HUES48 (cell line): ENCODE measurements around the gene SLC6A1.

Experiments
- H3K27ac ChIP-seq: one replicate; pipeline ENCODE4 v1.7.0; 2013; ENCODE audit warnings: low read depth, low read length, inconsistent platforms
- H3K27me3 ChIP-seq: 2 replicates; pipeline ENCODE4 v1.6.1; 2013; ENCODE audit warnings: mild to moderate bottlenecking, low read length; ENCODE audit not compliant: control insufficient read depth, insufficient read depth
- H3K36me3 ChIP-seq: 2 replicates; pipeline ENCODE4 v1.6.1; 2013; ENCODE audit warnings: low read length; ENCODE audit not compliant: control insufficient read depth, insufficient read depth
- H3K4me1 ChIP-seq: 2 replicates; pipeline ENCODE4 v1.6.1; 2013; ENCODE audit warnings: mild to moderate bottlenecking, low read length; ENCODE audit not compliant: control insufficient read depth, insufficient read depth
- H3K4me3 ChIP-seq: 2 replicates; pipeline ENCODE4 v1.5.1; 2013; ENCODE audit warnings: mild to moderate bottlenecking, low read depth, low read length
- H3K9ac ChIP-seq: 2 replicates; pipeline ENCODE4 v1.6.1; 2013; ENCODE audit warnings: mild to moderate bottlenecking, low read depth, low read length, moderate library complexity
- H3K9me3 ChIP-seq: 2 replicates; pipeline ENCODE4 v1.6.1; 2013; ENCODE audit warnings: low read length; ENCODE audit not compliant: control insufficient read depth, insufficient read depth

SLC6A1 gene

GRCh38 chr3:11021611-11022011 is 29.1 kb downstream of the SLC6A1 start:
- no peak overlapping the region for H3K4me3 ChIP-seq
- H3K9me3 ChIP-seq: peaks cover 5% of the 10 kb centered on the region
- H3K9ac ChIP-seq: no peak overlapping the region
- H3K4me1 ChIP-seq: no peaks in the 10 kb centered on the region
- no peaks in the 10 kb centered on the region for H3K36me3 ChIP-seq
- H3K27ac ChIP-seq: no peak overlapping the region
- no peaks in the 10 kb centered on the region for H3K27me3 ChIP-seq

DNA sequence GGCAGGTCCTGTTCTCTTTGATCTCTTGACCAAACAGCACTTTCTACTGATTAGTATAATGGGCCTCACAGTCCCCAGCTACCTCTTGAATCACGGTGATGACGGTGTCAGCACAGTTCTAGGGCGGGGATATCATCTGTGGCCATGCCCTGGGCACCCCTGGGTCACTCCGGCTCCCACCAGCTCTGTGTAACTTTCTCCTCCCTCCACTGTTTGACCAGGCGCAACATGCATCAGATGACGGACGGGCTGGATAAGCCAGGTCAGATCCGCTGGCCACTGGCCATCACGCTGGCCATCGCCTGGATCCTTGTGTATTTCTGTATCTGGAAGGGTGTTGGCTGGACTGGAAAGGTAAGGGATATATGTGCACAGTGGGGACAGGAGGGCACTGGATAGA is 29.6 kb downstream of the SLC6A1 start:
- Histone ChIP-seq H3K36me3 (no peaks in the 10 kb centered on the region), H3K9ac (no peak overlapping the region), H3K4me3 (no peak overlapping the region), H3K9me3 (peaks cover 6% of the 10 kb centered on the region), H3K27ac (no peak overlapping the region), H3K27me3 (no peaks in the 10 kb centered on the region), H3K4me1 (no peaks in the 10 kb centered on the region)

- Histone ChIP-seq H3K27me3 (no peaks in the 10 kb centered on the region), H3K9ac (no peak overlapping the region), H3K36me3 (no peaks in the 10 kb centered on the region), H3K27ac (no peak overlapping the region), H3K9me3 (peaks cover 6% of the 10 kb centered on the region), H3K4me1 (no peaks in the 10 kb centered on the region), H3K4me3 (no peak overlapping the region)
Observed at GRCh38 chr3:11024181-11024580, 31.6 kb downstream of the SLC6A1 start.

- Histone ChIP-seq H3K27me3 (no peaks in the 10 kb centered on the region), H3K4me3 (no peak overlapping the region), H3K36me3 (no peaks in the 10 kb centered on the region), H3K9ac (no peak overlapping the region), H3K4me1 (no peaks in the 10 kb centered on the region), H3K9me3 (peaks cover 6% of the 10 kb centered on the region), H3K27ac (no peak overlapping the region)
Observed at GRCh38 chr3:11029948-11030347, 37.4 kb downstream of the SLC6A1 start.

DNA sequence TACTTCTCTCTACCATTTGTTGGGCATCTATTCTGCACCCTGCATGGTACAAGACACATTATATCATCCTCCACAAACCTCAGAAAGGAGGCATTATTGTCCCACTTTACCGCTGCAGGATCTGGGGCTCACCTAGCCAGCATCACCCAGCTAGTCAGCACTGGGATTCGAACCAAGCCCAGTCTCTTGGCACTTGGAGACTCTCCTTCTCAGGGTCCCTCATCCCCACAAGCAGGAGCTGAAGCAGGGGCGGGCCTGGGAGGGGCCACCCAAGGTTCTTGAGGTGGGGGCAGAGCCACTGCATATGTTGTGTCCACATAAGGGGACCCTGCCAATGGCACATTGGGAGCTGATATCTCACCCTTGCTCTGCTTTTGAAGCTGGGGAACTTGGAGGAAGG is 41.3 kb downstream of the SLC6A1 start:
- no peak overlapping the region for H3K27ac ChIP-seq
- H3K9me3 ChIP-seq: no peaks in the 10 kb centered on the region
- no peaks in the 10 kb centered on the region for H3K4me1 ChIP-seq
- H3K36me3 ChIP-seq: no peaks in the 10 kb centered on the region
- H3K4me3 ChIP-seq: no peak overlapping the region
- no peak overlapping the region for H3K9ac ChIP-seq
- H3K27me3 ChIP-seq: no peaks in the 10 kb centered on the region

DNA sequence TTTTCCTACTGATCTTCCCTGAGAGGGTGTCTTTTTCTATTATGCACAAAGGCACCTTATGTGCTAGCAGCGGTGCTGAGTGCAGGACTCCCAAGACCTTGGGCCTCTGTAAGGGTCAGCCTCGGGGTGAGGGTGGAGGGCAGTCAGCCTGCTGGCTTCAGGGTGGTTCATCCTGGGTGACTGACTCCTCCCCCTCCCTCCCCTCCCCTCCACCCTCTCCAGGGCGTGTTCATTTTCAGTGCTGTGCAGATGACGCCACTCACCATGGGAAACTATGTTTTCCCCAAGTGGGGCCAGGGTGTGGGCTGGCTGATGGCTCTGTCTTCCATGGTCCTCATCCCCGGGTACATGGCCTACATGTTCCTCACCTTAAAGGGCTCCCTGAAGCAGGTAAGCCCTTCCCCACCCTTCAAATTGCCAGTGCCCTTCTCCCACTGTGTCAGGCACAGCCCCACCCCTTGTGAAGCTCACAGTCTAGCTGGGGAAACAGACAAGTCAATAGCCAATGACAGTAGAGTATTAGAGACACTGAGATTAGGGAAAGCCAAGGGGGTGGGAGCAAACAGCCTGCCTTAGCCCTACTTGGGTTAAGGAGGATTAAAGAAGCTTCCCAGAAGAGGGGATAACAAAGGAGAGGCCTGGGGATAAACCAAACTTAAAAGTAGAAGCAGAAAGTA is 41.9 kb downstream of the SLC6A1 start:
- Histone ChIP-seq H3K27ac (no peak overlapping the region), H3K9me3 (no peaks in the 10 kb centered on the region), H3K4me1 (no peaks in the 10 kb centered on the region), H3K9ac (no peak overlapping the region), H3K4me3 (no peak overlapping the region), H3K27me3 (no peaks in the 10 kb centered on the region), H3K36me3 (no peaks in the 10 kb centered on the region)

DNA sequence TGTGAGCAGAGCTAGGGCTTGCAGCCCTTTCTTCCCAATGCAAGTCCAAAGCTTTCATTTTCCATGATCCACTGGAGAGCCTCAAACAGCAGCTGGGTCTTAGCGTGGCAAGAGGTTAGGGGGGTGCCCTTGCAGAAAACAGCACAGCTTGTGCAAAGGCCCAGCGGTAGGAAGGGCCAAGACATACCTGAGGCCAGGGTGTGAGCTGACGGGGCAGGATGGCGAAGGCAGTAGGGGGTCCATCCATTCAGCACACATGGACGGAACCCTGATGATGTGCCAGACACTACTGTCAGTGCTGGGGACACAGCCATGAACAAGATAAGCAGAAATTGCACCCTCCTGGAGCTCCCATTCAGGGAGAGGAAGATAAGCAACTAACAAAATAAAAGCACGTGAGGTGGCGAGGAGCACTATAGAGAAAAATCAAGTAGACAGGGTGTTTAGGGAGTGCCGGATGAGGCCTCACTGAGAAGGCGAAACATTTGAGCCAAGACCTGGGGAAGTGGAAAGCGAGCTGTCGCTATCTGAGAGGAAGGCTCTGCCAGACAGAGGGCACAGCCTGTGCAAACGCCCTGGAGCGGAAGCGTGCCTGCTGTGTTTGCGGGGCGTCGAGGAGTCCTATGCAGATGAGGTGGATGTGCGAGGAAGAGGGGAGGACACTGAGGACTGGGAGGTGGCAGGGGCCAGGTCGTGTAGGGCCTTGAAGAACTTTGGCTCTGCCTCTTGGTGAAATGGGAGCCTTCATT is 43.4 kb downstream of the SLC6A1 start:
- Histone ChIP-seq H3K4me1 (no peaks in the 10 kb centered on the region), H3K4me3 (no peak overlapping the region), H3K9me3 (no peaks in the 10 kb centered on the region), H3K9ac (no peak overlapping the region), H3K36me3 (no peaks in the 10 kb centered on the region), H3K27ac (no peak overlapping the region), H3K27me3 (no peaks in the 10 kb centered on the region)

DNA sequence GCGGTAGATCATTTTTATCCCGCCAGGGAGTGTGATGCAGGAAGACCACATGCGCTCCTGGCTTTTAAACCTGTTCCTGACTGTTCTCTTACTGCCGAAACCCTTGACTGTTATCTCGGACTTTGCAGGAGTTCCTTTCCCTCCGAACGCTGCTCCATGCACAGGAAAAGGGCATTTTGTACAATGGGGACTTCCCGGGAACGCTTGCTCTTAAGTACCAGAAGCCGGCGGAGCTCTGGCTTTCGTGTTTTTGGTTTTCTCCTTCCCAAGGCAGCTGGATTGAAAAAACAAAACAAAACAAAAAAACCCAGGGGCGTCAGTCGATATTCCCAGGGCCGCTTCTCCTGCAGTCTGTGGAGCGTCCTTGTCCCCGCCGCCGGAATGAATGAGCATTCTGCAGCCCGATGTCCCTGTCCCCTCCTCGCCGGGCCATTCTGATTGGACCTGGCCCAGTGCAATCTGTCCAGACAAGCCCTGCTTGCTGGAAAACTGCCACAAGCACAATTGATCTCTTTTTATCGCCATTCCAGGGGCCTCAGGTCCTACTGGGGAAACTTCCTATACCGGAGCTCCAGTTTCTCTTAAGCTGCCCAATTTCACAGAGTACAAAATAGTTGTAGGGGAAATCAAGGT is 44.8 kb downstream of the SLC6A1 start:
- Histone ChIP-seq H3K4me3 (no peak overlapping the region), H3K27me3 (no peaks in the 10 kb centered on the region), H3K4me1 (no peaks in the 10 kb centered on the region), H3K9me3 (no peaks in the 10 kb centered on the region), H3K27ac (no peak overlapping the region), H3K36me3 (no peaks in the 10 kb centered on the region), H3K9ac (no peak overlapping the region)

GRCh38 chr3:11037976-11038375 is 45.4 kb downstream of the SLC6A1 start:
- H3K36me3 ChIP-seq: no peaks in the 10 kb centered on the region
- no peak overlapping the region for H3K9ac ChIP-seq

GRCh38 chr3:11045536-11045935 is 53.0 kb downstream of the SLC6A1 start:
- Histone ChIP-seq H3K4me3 (no peak overlapping the region), H3K27ac (no peak overlapping the region), H3K9me3 (no peaks in the 10 kb centered on the region), H3K36me3 (no peaks in the 10 kb centered on the region), H3K9ac (no peak overlapping the region), H3K4me1 (no peaks in the 10 kb centered on the region), H3K27me3 (no peaks in the 10 kb centered on the region)

More at GRCh38 chr3:11037976-11038375, 45.4 kb downstream of the SLC6A1 start:
- Histone ChIP-seq H3K27ac (no peak overlapping the region), H3K4me1 (no peaks in the 10 kb centered on the region), H3K4me3 (no peak overlapping the region), H3K9me3 (no peaks in the 10 kb centered on the region), H3K27me3 (no peaks in the 10 kb centered on the region)

GRCh38 chr3:11047500-11047899 is 55.0 kb downstream of the SLC6A1 start:
- H3K9ac ChIP-seq: no peak overlapping the region
- H3K4me1 ChIP-seq: no peaks in the 10 kb centered on the region
- no peaks in the 10 kb centered on the region for H3K9me3 ChIP-seq
- H3K27ac ChIP-seq: no peak overlapping the region
- H3K27me3 ChIP-seq: no peaks in the 10 kb centered on the region
- H3K4me3 ChIP-seq: no peak overlapping the region
- no peaks in the 10 kb centered on the region for H3K36me3 ChIP-seq
